ENCODE measurements around the gene ELMO3.

The ELMO3 gene

DNA sequence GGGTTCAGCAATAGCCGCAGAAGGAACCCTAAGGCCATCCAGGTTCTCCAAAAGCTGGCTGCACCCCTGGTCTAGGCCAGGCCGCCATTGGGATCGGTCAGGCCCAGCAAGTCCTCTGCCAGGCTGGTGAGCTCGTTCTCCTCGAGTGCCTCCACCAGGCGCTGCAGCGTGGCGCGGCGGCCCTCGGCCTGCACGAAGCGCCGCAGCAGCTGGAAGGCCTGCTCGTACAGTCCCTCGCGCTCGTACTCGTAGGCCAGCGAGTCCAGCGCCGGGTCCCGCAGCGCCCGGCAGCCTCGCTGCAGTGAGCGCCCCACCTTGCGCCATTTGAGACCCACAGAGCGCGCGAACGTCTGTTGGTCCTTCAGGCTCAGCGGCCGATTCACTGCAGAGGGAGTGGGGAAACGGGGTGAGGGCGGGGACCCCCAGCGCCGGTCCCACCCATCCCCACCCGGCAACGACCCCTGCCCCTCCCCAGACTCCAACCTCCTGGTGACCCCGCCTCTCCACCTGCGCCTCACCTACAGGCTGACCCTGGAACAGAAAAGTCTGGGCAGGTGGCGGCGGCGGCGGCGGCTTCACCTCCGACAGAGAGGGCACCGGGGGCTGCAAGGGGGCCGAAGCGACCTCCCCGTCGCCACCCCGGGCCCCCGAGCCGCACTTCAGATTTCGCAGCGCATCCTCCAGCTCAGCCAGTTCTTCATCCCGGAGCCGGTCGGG lies 44.2 kb upstream of the ELMO3 start:
- H3K4me1 ChIP-seq (ENCODE audit: control insufficient read depth, low read depth, low read length) = no peaks in the 10 kb centered on the region
- H4K8ac ChIP-seq (ENCODE audit: low read depth, low read length) = no peak overlapping the region
- no peaks in the 10 kb centered on the region for H3K36me3 ChIP-seq (ENCODE audit: control insufficient read depth, insufficient read depth, low read length)
- H2AK5ac ChIP-seq (ENCODE audit: low read length) = no peak overlapping the region
- H2BK15ac ChIP-seq (replicated peaks; ENCODE audit: low read depth) = no peak overlapping the region
- no peak overlapping the region for H3K27ac ChIP-seq (ENCODE audit: low read depth, low read length)
- no peaks in the 10 kb centered on the region for H3K79me2 ChIP-seq (ENCODE audit: control insufficient read depth, insufficient read depth, low read length)
- no peak overlapping the region for H3K18ac ChIP-seq (ENCODE audit: low read length)
- no peak overlapping the region for H3K4me2 ChIP-seq (ENCODE audit: low read length)
- H3K56ac ChIP-seq (ENCODE audit: low read length) = no peak overlapping the region
- H2BK5ac ChIP-seq (ENCODE audit: low read length) = no peak overlapping the region
- no peak overlapping the region for H3K4me3 ChIP-seq (ENCODE audit: low read length)
- no peaks in the 10 kb centered on the region for H3K79me1 ChIP-seq (ENCODE audit: low read length)
- no peak overlapping the region for H3K4ac ChIP-seq (ENCODE audit: low read depth, low read length)
- no CpG with 5 or more reads among the region's 61 CpGs for WGBS (ENCODE audit: extremely low coverage, insufficient coverage, low lambda C conversion rate)
- DNase-seq = no peak
- H3K23ac ChIP-seq (ENCODE audit: low read length) = peak overlapping the region; percentile 66
- peaks cover 48% of the 10 kb centered on the region for H3K27me3 ChIP-seq (ENCODE audit: insufficient read depth, low read length, poor library complexity)
- H2BK120ac ChIP-seq (ENCODE audit: low read depth, low read length) = no peak overlapping the region
- no peak overlapping the region for H3K9ac ChIP-seq (ENCODE audit: low read length)
- H4K5ac ChIP-seq (ENCODE audit: low read length) = no peak overlapping the region

- no peak overlapping the region for H3K9ac ChIP-seq (ENCODE audit: low read length)
- no peaks in the 10 kb centered on the region for H3K4me1 ChIP-seq (ENCODE audit: control insufficient read depth, low read depth, low read length)
- no peak overlapping the region for H2BK120ac ChIP-seq (ENCODE audit: low read depth, low read length)
- H3K23ac ChIP-seq (ENCODE audit: low read length) = no peak overlapping the region
- H4K5ac ChIP-seq (ENCODE audit: low read length) = no peak overlapping the region
- no peak overlapping the region for H3K56ac ChIP-seq (ENCODE audit: low read length)
- H2BK15ac ChIP-seq (replicated peaks; ENCODE audit: low read depth) = no peak overlapping the region
- H3K4me3 ChIP-seq (ENCODE audit: low read length) = no peak overlapping the region
- DNase-seq = peak; percentile 82
- H3K4ac ChIP-seq (ENCODE audit: low read depth, low read length) = no peak overlapping the region
- H3K79me2 ChIP-seq (ENCODE audit: control insufficient read depth, insufficient read depth, low read length) = no peaks in the 10 kb centered on the region
- no peak overlapping the region for H2BK5ac ChIP-seq (ENCODE audit: low read length)
- no peak overlapping the region for H3K18ac ChIP-seq (ENCODE audit: low read length)
- H3K27me3 ChIP-seq (ENCODE audit: insufficient read depth, low read length, poor library complexity) = peaks cover 48% of the 10 kb centered on the region
- H2AK5ac ChIP-seq (ENCODE audit: low read length) = no peak overlapping the region
- no peak overlapping the region for H4K8ac ChIP-seq (ENCODE audit: low read depth, low read length)
- no peak overlapping the region for H3K27ac ChIP-seq (ENCODE audit: low read depth, low read length)
- no peaks in the 10 kb centered on the region for H3K79me1 ChIP-seq (ENCODE audit: low read length)
- WGBS (ENCODE audit: extremely low coverage, insufficient coverage, low lambda C conversion rate) = no CpG with 5 or more reads among the region's 74 CpGs
- H3K4me2 ChIP-seq (ENCODE audit: low read length) = no peak overlapping the region
- H3K36me3 ChIP-seq (ENCODE audit: control insufficient read depth, insufficient read depth, low read length) = no peaks in the 10 kb centered on the region
Measured at GRCh38 chr16:67155295-67156142, 43.4 kb upstream of the ELMO3 start.

DNA sequence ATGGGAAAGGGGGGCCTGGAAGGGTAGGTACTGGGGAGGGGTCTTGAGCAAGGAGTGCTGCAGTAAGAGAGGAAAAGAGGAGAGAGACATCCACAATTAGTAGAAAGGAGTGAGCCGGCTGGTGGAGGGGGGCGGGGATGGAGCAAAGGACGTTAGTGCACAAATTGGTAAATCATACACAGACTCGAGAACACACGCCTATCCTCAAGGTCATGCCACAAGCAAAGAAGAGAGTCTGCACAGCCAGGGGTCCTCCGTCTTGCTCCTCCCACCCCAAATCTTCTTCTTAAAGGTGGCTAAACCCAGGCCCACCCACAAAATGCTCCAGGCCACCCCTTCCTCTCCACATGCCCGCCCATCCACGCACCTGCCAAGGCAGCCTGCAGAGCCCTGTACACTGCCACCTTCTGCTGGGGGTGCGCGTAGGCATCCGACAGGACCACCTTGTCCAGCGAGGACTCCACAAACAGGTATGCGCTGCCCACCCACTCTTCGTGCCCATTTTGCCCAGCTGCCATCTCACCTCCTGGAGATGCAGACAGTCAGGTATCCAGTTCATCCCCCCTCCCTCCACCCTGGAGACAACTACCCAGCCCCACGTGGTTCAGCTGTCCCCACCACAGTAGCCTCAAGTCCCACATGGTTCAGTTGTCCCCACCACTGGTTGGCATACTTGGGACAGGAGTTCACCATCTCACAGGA lies 42.6 kb upstream of the ELMO3 start:
- H3K4me2 ChIP-seq (ENCODE audit: low read length) = no peak overlapping the region
- H4K8ac ChIP-seq (ENCODE audit: low read depth, low read length) = no peak overlapping the region
- no peaks in the 10 kb centered on the region for H3K4me1 ChIP-seq (ENCODE audit: control insufficient read depth, low read depth, low read length)
- H3K56ac ChIP-seq (ENCODE audit: low read length) = no peak overlapping the region
- H3K23ac ChIP-seq (ENCODE audit: low read length) = no peak overlapping the region
- no peak overlapping the region for H3K4ac ChIP-seq (ENCODE audit: low read depth, low read length)
- H3K27ac ChIP-seq (ENCODE audit: low read depth, low read length) = no peak overlapping the region
- no peak overlapping the region for H2AK5ac ChIP-seq (ENCODE audit: low read length)
- DNase-seq = no peak
- no peak overlapping the region for H2BK5ac ChIP-seq (ENCODE audit: low read length)
- no peaks in the 10 kb centered on the region for H3K36me3 ChIP-seq (ENCODE audit: control insufficient read depth, insufficient read depth, low read length)
- H3K79me2 ChIP-seq (ENCODE audit: control insufficient read depth, insufficient read depth, low read length) = no peaks in the 10 kb centered on the region
- no peak overlapping the region for H3K18ac ChIP-seq (ENCODE audit: low read length)
- no peak overlapping the region for H2BK120ac ChIP-seq (ENCODE audit: low read depth, low read length)
- H3K79me1 ChIP-seq (ENCODE audit: low read length) = no peaks in the 10 kb centered on the region
- peaks cover 48% of the 10 kb centered on the region for H3K27me3 ChIP-seq (ENCODE audit: insufficient read depth, low read length, poor library complexity)
- no CpG with 5 or more reads among the region's 15 CpGs for WGBS (ENCODE audit: extremely low coverage, insufficient coverage, low lambda C conversion rate)
- H4K5ac ChIP-seq (ENCODE audit: low read length) = no peak overlapping the region
- H2BK15ac ChIP-seq (replicated peaks; ENCODE audit: low read depth) = no peak overlapping the region
- H3K9ac ChIP-seq (ENCODE audit: low read length) = no peak overlapping the region
- no peak overlapping the region for H3K4me3 ChIP-seq (ENCODE audit: low read length)

DNA sequence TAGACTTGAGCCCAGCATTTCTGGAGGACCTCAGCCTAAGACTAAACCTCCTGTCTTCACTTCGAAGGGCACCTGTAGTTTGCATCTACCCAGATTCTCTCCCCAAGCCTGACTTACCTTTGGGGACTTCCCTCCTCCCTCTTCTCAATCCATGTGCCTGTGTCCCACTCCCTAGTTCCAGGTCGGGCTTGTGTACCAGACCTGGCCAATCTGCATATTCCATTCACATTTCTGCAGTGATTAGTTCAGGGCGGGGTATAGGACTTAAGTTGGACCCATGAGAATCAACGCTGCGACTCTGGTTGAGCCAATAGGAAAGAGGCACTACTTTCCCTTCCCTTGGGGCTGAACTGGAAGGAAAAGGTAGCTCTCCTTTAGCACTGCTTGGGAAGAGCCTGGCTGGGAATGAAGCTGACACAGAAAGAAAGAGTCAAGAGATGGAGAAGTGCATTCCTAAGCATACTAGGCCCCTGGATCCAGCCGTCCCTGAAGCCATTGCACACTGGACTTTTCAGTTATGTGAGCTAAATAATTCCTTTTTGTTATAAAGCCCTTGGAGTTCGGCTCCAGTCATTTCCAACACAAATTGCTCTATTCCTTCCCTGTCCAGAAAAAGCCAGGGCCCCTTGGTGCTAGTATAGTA lies 41.7 kb upstream of the ELMO3 start:
- WGBS (ENCODE audit: extremely low coverage, insufficient coverage, low lambda C conversion rate) = no CpG with 5 or more reads among the region's 7 CpGs
- Histone ChIP-seq H2BK120ac (ENCODE audit: low read depth, low read length) (no peak overlapping the region), H3K4ac (ENCODE audit: low read depth, low read length) (no peak overlapping the region), H3K27me3 (ENCODE audit: insufficient read depth, low read length, poor library complexity) (peaks cover 56% of the 10 kb centered on the region), H3K4me3 (ENCODE audit: low read length) (no peak overlapping the region), H3K23ac (ENCODE audit: low read length) (no peak overlapping the region), H3K79me1 (ENCODE audit: low read length) (no peaks in the 10 kb centered on the region), H3K4me1 (ENCODE audit: control insufficient read depth, low read depth, low read length) (no peaks in the 10 kb centered on the region), H3K79me2 (ENCODE audit: control insufficient read depth, insufficient read depth, low read length) (no peaks in the 10 kb centered on the region), H3K27ac (ENCODE audit: low read depth, low read length) (no peak overlapping the region), H2BK15ac (replicated peaks; ENCODE audit: low read depth) (no peak overlapping the region), H3K4me2 (ENCODE audit: low read length) (no peak overlapping the region), H4K5ac (ENCODE audit: low read length) (no peak overlapping the region), H2BK5ac (ENCODE audit: low read length) (no peak overlapping the region), H3K9ac (ENCODE audit: low read length) (no peak overlapping the region), H3K56ac (ENCODE audit: low read length) (no peak overlapping the region), H4K8ac (ENCODE audit: low read depth, low read length) (no peak overlapping the region), H3K36me3 (ENCODE audit: control insufficient read depth, insufficient read depth, low read length) (no peaks in the 10 kb centered on the region), H2AK5ac (ENCODE audit: low read length) (no peak overlapping the region), H3K18ac (ENCODE audit: low read length) (no peak overlapping the region)
- no peak for DNase-seq

DNA sequence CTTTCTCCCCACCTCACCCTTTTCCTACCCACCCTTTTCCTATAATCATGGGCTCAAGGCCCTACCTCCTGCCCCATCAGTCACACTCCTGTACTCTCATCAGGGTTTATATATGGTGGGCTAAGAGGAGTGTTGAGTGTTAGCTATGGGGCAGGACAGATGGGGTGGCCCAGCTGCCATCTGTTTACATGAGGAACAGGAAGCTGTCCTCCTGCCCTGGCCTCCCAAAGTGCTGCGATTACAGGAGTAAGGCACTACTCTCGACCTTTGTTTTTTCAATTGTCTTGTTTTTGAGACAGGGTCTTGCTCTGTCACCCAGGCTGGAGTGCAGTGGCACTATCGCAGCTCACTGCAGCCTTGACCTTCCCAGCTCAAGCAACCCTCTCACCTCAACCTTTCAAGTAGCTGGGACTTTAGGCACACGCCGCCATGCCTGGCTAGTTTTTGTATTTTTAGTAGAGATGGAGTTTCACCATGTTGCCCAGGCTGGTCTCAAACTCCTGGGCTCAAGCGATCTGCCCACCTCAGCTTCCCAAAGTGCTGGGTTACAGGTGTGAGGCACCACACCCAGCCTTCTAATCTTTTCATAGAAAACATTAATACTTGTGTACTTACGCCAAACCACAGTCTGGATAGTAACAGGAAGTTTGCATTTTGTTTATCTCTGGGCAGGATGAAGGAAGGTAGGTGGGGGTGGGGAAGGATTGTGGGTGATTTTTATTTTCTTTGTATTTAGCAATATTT lies 40.9 kb upstream of the ELMO3 start:
- no peak overlapping the region for H3K4me3 ChIP-seq (ENCODE audit: low read length)
- no CpG with 5 or more reads among the region's 7 CpGs for WGBS (ENCODE audit: extremely low coverage, insufficient coverage, low lambda C conversion rate)
- H3K27me3 ChIP-seq (ENCODE audit: insufficient read depth, low read length, poor library complexity) = peaks cover 60% of the 10 kb centered on the region
- H3K79me1 ChIP-seq (ENCODE audit: low read length) = no peaks in the 10 kb centered on the region
- H2BK5ac ChIP-seq (ENCODE audit: low read length) = no peak overlapping the region
- no peaks in the 10 kb centered on the region for H3K4me1 ChIP-seq (ENCODE audit: control insufficient read depth, low read depth, low read length)
- no peak overlapping the region for H2AK5ac ChIP-seq (ENCODE audit: low read length)
- no peak overlapping the region for H4K8ac ChIP-seq (ENCODE audit: low read depth, low read length)
- H4K5ac ChIP-seq (ENCODE audit: low read length) = no peak overlapping the region
- H3K4me2 ChIP-seq (ENCODE audit: low read length) = no peak overlapping the region
- no peak overlapping the region for H3K4ac ChIP-seq (ENCODE audit: low read depth, low read length)
- H2BK15ac ChIP-seq (replicated peaks; ENCODE audit: low read depth) = no peak overlapping the region
- no peak overlapping the region for H3K56ac ChIP-seq (ENCODE audit: low read length)
- no peaks in the 10 kb centered on the region for H3K36me3 ChIP-seq (ENCODE audit: control insufficient read depth, insufficient read depth, low read length)
- DNase-seq = no peak
- H3K79me2 ChIP-seq (ENCODE audit: control insufficient read depth, insufficient read depth, low read length) = no peaks in the 10 kb centered on the region
- H3K18ac ChIP-seq (ENCODE audit: low read length) = no peak overlapping the region
- H3K23ac ChIP-seq (ENCODE audit: low read length) = no peak overlapping the region
- H3K27ac ChIP-seq (ENCODE audit: low read depth, low read length) = no peak overlapping the region
- no peak overlapping the region for H2BK120ac ChIP-seq (ENCODE audit: low read depth, low read length)
- no peak overlapping the region for H3K9ac ChIP-seq (ENCODE audit: low read length)
